SK-N-SH (cell line): Measurements from ENCODE around the gene OXA1L. TPM values are rescaled to one million over a fixed set of nuclear protein-coding genes. Genes with fewer than 3 reads are reported as not detected.

ENCODE experiments used
- CTCF ChIA-PET: fragments of 300-600, 350-600 bp; formaldehyde crosslinking; extraction: SDS; loops from one replicate; lab custom pipeline; 2021; lab: Yijun Ruan, JAX
- POLR2A ChIA-PET: fragments of 350-600 bp; sonication (Branson Sonifier 250); formaldehyde crosslinking; extraction: SDS; loops from one replicate; lab custom pipeline; 2020; ENCODE audit warnings: antibody characterized with exemption, inconsistent platforms; lab: Yijun Ruan, JAX
- DNase-seq: peaks from one replicate; pipeline ENCODE4 v3.0.0; 2012
- H2AFZ ChIP-seq: fragments of 200-600 bp; sonication (generic); 2 replicates; pipeline ENCODE4 v1.8.1; 2016; ENCODE audit warnings: antibody characterized with exemption, mild to moderate bottlenecking, low read depth
- H3F3A ChIP-seq: fragments of 200-600 bp; sonication (generic); replicated peaks from 2 replicates; pipeline ENCODE3; 2016; ENCODE audit warnings: antibody characterized with exemption, mild to moderate bottlenecking; ENCODE audit not compliant: insufficient read depth
- H3K27ac ChIP-seq, 2 experiments: fragments of 200-500 bp in 1 of 2; fragments of 200-600 bp in 1 of 2; sonication (Bioruptor generic) in 1 of 2; sonication (generic), shearing (Covaris generic) in 1 of 2; 2 replicates each; pipeline versions ENCODE4 v1.5.1 to v1.6.1; 2014 to 2016; ENCODE audit warnings: low read depth in 2 of 2, inconsistent platforms in 1 of 2, low read length in 1 of 2, mild to moderate bottlenecking in 1 of 2, mixed read lengths in 1 of 2
- H3K27me3 ChIP-seq: fragments of 200-600 bp; sonication (generic), shearing (Covaris generic); 2 replicates; pipeline ENCODE4 v1.6.1; 2016; ENCODE audit warnings: mixed run types; ENCODE audit not compliant: insufficient read depth
- H3K36me3 ChIP-seq, 2 experiments: fragments of 200-500 bp in 1 of 2; fragments of 200-600 bp in 1 of 2; sonication (Bioruptor generic) in 1 of 2; sonication (generic) in 1 of 2; replicated peaks in 1 of 2; 2 replicates each; pipeline versions ENCODE3 to v1.5.1; 2014 to 2016; ENCODE audit warnings: low read length in 1 of 2, mild to moderate bottlenecking in 1 of 2; ENCODE audit not compliant: insufficient read depth in 2 of 2, control insufficient read depth in 1 of 2
- H3K4me1 ChIP-seq, 2 experiments: fragments of 200-500 bp in 1 of 2; fragments of 200-600 bp in 1 of 2; sonication (Bioruptor generic) in 1 of 2; sonication (generic), shearing (Covaris generic) in 1 of 2; 2 replicates each; pipeline versions ENCODE4 v1.5.1 to v1.6.1; 2014 to 2016; ENCODE audit warnings: low read depth in 1 of 2, low read length in 1 of 2, mixed run types in 1 of 2; ENCODE audit not compliant: insufficient read depth in 2 of 2, control insufficient read depth in 1 of 2
- H3K4me2 ChIP-seq: fragments of 200-600 bp; sonication (generic), shearing (Covaris generic); 2 replicates; pipeline ENCODE4 v1.6.1; 2017; ENCODE audit warnings: mixed run types
- H3K4me3 ChIP-seq, 2 experiments: fragments of 200-500 bp in 1 of 2; fragments of 200-600 bp in 1 of 2; sonication (Bioruptor generic) in 1 of 2; sonication (generic), shearing (Covaris generic) in 1 of 2; 2 replicates each; pipeline versions ENCODE4 v1.5.1 to v1.8.1; 2014 to 2016; ENCODE audit warnings: low read depth in 2 of 2, inconsistent platforms in 1 of 2, low read length in 1 of 2, mild to moderate bottlenecking in 1 of 2, mixed read lengths in 1 of 2, moderate library complexity in 1 of 2
- H3K79me2 ChIP-seq: fragments of 200-600 bp; sonication (generic); 2 replicates; pipeline ENCODE4 v1.8.1; 2017; ENCODE audit warnings: mild to moderate bottlenecking; ENCODE audit not compliant: insufficient read depth
- H3K9ac ChIP-seq: fragments of 200-600 bp; sonication (generic); 2 replicates; pipeline ENCODE4 v1.6.1; 2017; ENCODE audit warnings: mixed run types
- H3K9me2 ChIP-seq: fragments of 200-600 bp; sonication (generic); 2 replicates; pipeline ENCODE4 v1.6.1; 2017; ENCODE audit warnings: mixed run types
- H3K9me3 ChIP-seq: fragments of 200-600 bp; sonication (generic); 2 replicates; pipeline ENCODE4 v1.6.1; 2017; ENCODE audit warnings: mixed run types, mild to moderate bottlenecking, moderate library complexity
- H4K20me1 ChIP-seq: fragments of 200-600 bp; sonication (generic); 2 replicates; pipeline ENCODE4 v1.6.1; 2017; ENCODE audit warnings: mild to moderate bottlenecking, mixed run types; ENCODE audit not compliant: insufficient read depth
- ELF1 ChIP-seq: IDR thresholded peaks from 2 replicates; pipeline ENCODE4 v1.4.0; 2012
- EP300 ChIP-seq, 2 experiments: IDR thresholded peaks; 2 replicates each; pipeline versions ENCODE4 v1.4.0 to v1.6.1; 2012; ENCODE audit warnings: borderline replicate concordance in 1 of 2, low read depth in 1 of 2, low read length in 1 of 2
- EZH2phosphoT487 ChIP-seq: fragments of 200-600 bp; sonication (generic); IDR thresholded peaks from 2 replicates; pipeline ENCODE4 v1.6.1; 2017; ENCODE audit warnings: low read depth, mixed run types, mild to moderate bottlenecking, antibody characterized with exemption, moderate library complexity, borderline replicate concordance
- FOSL2 ChIP-seq: IDR thresholded peaks from 2 replicates; pipeline ENCODE4 v1.4.0; 2012; ENCODE audit warnings: low read depth, mild to moderate bottlenecking, moderate library complexity, borderline replicate concordance
- FOXJ3 ChIP-seq: sonication (generic); formaldehyde crosslinking; IDR thresholded peaks from 2 replicates; pipeline ENCODE4 v1.5.1; 2020; ENCODE audit warnings: mild to moderate bottlenecking, missing genetic modification reagents
- FOXM1 ChIP-seq: IDR thresholded peaks from 2 replicates; pipeline ENCODE4 v1.4.0; 2012; ENCODE audit warnings: low read depth, mild to moderate bottlenecking
- GABPA ChIP-seq: IDR thresholded peaks from 2 replicates; pipeline ENCODE4 v1.4.0; 2012; ENCODE audit warnings: low read depth, mild to moderate bottlenecking
- GATA2 ChIP-seq: sonication (generic); formaldehyde crosslinking; IDR thresholded peaks from 2 replicates; pipeline ENCODE4 v1.5.0; 2020; ENCODE audit warnings: mild to moderate bottlenecking, missing genetic modification reagents
- MAX ChIP-seq: IDR thresholded peaks from 2 replicates; pipeline ENCODE4 v1.4.0; 2012; ENCODE audit warnings: low read depth
- MEF2A ChIP-seq: IDR thresholded peaks from 2 replicates; pipeline ENCODE4 v1.4.0; 2012; ENCODE audit warnings: low read depth, borderline replicate concordance
- MXI1 ChIP-seq: IDR thresholded peaks from 2 replicates; pipeline ENCODE4 v1.6.1; 2012; ENCODE audit warnings: mild to moderate bottlenecking, low read depth, low read length, improper control_type of control experiment
- POLR2AphosphoS5 ChIP-seq: IDR thresholded peaks from 2 replicates; pipeline ENCODE4 v1.6.1; 2012; ENCODE audit warnings: low read depth, low read length
- RAD21 ChIP-seq: IDR thresholded peaks from 2 replicates; pipeline ENCODE4 v1.6.1; 2012; ENCODE audit warnings: mild to moderate bottlenecking, low read length
- RCOR1 ChIP-seq: fragments of 150-350 bp; IDR thresholded peaks from 2 replicates; pipeline ENCODE4 v1.6.1; 2017; ENCODE audit warnings: antibody characterized with exemption, low read length
- RXRA ChIP-seq: IDR thresholded peaks from 2 replicates; pipeline ENCODE4 v1.4.0; 2012; ENCODE audit warnings: low read depth, mild to moderate bottlenecking, borderline replicate concordance
- SIN3A ChIP-seq: IDR thresholded peaks from 2 replicates; pipeline ENCODE4 v1.6.1; 2012; ENCODE audit warnings: low read depth, mild to moderate bottlenecking, low read length, moderate library complexity, borderline replicate concordance
- TEAD4 ChIP-seq: IDR thresholded peaks from 2 replicates; pipeline ENCODE4 v1.4.0; 2012; ENCODE audit warnings: mild to moderate bottlenecking, borderline replicate concordance; ENCODE audit not compliant: insufficient read depth
- YY1 ChIP-seq: IDR thresholded peaks from 2 replicates; pipeline ENCODE4 v1.4.0; 2012; ENCODE audit warnings: low read depth, mild to moderate bottlenecking
- WGBS: methylation state at CpG from one replicate; pipeline ENCODE4 v1.1.6; 2017; ENCODE audit warnings: low lambda C conversion rate; 5-methylcytosine and 5-hydroxymethylcytosine counted together
- polyA plus RNA-seq, 3 experiments: library from polyadenylated mRNA; depleted of rRNA; stranded (reverse); fragments of >200 nt; gene quantifications; 2 replicates each; pipeline ENCODE4 v1.2.3, GENCODE V29; 2012
- TF ChIP-seq, protein P1 (sequence below): IDR thresholded peaks from 2 replicates; pipeline ENCODE4 v1.6.1; 2012; ENCODE audit warnings: mild to moderate bottlenecking, low read depth, low read length, moderate library complexity
- TF ChIP-seq, protein P2 (sequence below): IDR thresholded peaks from 2 replicates; pipeline ENCODE4 v1.4.0; 2012; ENCODE audit warnings: low read depth, borderline replicate concordance

Gene OXA1L
- polyA plus RNA-seq, 1 of the 3 experiments (the other 2 are of a cell fraction), result 119 TPM

- Histone ChIP-seq H3K4me3 (no peak overlapping the region), H3K27me3 (peaks cover 41% of the 10 kb centered on the region; the same call in 1 of the 2 replicates), H3K9me2 (no peaks in the 10 kb centered on the region), H3K36me3 (no peaks in the 10 kb centered on the region), H3K79me2 (no peaks in the 10 kb centered on the region), H3K27ac (no peak overlapping the region), H3F3A (no peaks in the 10 kb centered on the region), H2AFZ (no peak overlapping the region), H3K9me3 (no peaks in the 10 kb centered on the region), H3K4me2 (no peak overlapping the region), H3K4me1 (no peaks in the 10 kb centered on the region), H4K20me1 (no peaks in the 10 kb centered on the region), H3K9ac (no peak overlapping the region)
- TF ChIP-seq, protein P1, sequence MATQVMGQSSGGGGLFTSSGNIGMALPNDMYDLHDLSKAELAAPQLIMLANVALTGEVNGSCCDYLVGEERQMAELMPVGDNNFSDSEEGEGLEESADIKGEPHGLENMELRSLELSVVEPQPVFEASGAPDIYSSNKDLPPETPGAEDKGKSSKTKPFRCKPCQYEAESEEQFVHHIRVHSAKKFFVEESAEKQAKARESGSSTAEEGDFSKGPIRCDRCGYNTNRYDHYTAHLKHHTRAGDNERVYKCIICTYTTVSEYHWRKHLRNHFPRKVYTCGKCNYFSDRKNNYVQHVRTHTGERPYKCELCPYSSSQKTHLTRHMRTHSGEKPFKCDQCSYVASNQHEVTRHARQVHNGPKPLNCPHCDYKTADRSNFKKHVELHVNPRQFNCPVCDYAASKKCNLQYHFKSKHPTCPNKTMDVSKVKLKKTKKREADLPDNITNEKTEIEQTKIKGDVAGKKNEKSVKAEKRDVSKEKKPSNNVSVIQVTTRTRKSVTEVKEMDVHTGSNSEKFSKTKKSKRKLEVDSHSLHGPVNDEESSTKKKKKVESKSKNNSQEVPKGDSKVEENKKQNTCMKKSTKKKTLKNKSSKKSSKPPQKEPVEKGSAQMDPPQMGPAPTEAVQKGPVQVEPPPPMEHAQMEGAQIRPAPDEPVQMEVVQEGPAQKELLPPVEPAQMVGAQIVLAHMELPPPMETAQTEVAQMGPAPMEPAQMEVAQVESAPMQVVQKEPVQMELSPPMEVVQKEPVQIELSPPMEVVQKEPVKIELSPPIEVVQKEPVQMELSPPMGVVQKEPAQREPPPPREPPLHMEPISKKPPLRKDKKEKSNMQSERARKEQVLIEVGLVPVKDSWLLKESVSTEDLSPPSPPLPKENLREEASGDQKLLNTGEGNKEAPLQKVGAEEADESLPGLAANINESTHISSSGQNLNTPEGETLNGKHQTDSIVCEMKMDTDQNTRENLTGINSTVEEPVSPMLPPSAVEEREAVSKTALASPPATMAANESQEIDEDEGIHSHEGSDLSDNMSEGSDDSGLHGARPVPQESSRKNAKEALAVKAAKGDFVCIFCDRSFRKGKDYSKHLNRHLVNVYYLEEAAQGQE, result no peak
- TF ChIP-seq POLR2AphosphoS5, result no peak
- no peak for TF ChIP-seq FOXM1
- no peak for TF ChIP-seq RAD21
- no peak for TF ChIP-seq FOXJ3
- no peak for TF ChIP-seq GATA2 (CRISPR knock-in tag)
- TF ChIP-seq GABPA, result no peak
- no peak for TF ChIP-seq RCOR1
- no peak for TF ChIP-seq TEAD4
- ChIA-PET POLR2A (no interaction called here), CTCF (interaction anchor here (0.6 kb wide), 2 partner anchors 59 to 179 kb away, joined by 3 read pairs; no protein-coding TSS in a partner anchor)
- 24% methylated on average over 5 of the region's 5 CpGs for WGBS
- no peak for DNase-seq
Measured at GRCh38 chr14:22793976-22794375, 27.5 kb downstream of the OXA1L start.

GRCh38 chr14:22794551-22794951, 28.1 kb downstream of the OXA1L start:
- peaks cover 43% of the 10 kb centered on the region; the same call in 1 of the 2 replicates for H3K27me3 ChIP-seq
- H3K9me3 ChIP-seq, result no peaks in the 10 kb centered on the region
- no peak overlapping the region for H3K4me3 ChIP-seq
- POLR2A ChIA-PET, result no interaction called here
- no peaks in the 10 kb centered on the region for H3F3A ChIP-seq
- CTCF ChIA-PET, result interaction anchor here (1.1 kb wide), 1 partner anchor 200 kb away, joined by 3 read pairs; no protein-coding TSS in a partner anchor
- H3K4me2 ChIP-seq, result no peak overlapping the region
- H4K20me1 ChIP-seq, result no peaks in the 10 kb centered on the region
- no peak for DNase-seq
- H3K9ac ChIP-seq, result no peak overlapping the region
- H3K4me1 ChIP-seq, result no peaks in the 10 kb centered on the region
- H2AFZ ChIP-seq, result no peak overlapping the region
- no peaks in the 10 kb centered on the region for H3K9me2 ChIP-seq
- H3K79me2 ChIP-seq, result no peaks in the 10 kb centered on the region
- H3K36me3 ChIP-seq, result no peaks in the 10 kb centered on the region
- TF ChIP-seq EZH2phosphoT487, result no peak
- TF ChIP-seq GABPA, result no peak
- no peak for TF ChIP-seq EP300 (IDR thresholded peaks at IDR 0.05; ENCODE audit: borderline replicate concordance in 1 of 2, low read depth in 1 of 2, low read length in 1 of 2)
- no peak for TF ChIP-seq SIN3A
- no peak for TF ChIP-seq ELF1
- TF ChIP-seq YY1, result no peak
- TF ChIP-seq, protein P2, sequence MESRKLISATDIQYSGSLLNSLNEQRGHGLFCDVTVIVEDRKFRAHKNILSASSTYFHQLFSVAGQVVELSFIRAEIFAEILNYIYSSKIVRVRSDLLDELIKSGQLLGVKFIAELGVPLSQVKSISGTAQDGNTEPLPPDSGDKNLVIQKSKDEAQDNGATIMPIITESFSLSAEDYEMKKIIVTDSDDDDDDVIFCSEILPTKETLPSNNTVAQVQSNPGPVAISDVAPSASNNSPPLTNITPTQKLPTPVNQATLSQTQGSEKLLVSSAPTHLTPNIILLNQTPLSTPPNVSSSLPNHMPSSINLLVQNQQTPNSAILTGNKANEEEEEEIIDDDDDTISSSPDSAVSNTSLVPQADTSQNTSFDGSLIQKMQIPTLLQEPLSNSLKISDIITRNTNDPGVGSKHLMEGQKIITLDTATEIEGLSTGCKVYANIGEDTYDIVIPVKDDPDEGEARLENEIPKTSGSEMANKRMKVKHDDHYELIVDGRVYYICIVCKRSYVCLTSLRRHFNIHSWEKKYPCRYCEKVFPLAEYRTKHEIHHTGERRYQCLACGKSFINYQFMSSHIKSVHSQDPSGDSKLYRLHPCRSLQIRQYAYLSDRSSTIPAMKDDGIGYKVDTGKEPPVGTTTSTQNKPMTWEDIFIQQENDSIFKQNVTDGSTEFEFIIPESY, result no peak
- no peak for TF ChIP-seq MXI1
- no peak for TF ChIP-seq FOSL2
- no peak for TF ChIP-seq MEF2A
- TF ChIP-seq RXRA, result no peak
- TF ChIP-seq MAX, result no peak
- H3K27ac ChIP-seq, result no peak overlapping the region
- WGBS, result 12% methylated on average over 6 of the region's 7 CpGs
